ENCODE results near the gene DAGLA.

DNA sequence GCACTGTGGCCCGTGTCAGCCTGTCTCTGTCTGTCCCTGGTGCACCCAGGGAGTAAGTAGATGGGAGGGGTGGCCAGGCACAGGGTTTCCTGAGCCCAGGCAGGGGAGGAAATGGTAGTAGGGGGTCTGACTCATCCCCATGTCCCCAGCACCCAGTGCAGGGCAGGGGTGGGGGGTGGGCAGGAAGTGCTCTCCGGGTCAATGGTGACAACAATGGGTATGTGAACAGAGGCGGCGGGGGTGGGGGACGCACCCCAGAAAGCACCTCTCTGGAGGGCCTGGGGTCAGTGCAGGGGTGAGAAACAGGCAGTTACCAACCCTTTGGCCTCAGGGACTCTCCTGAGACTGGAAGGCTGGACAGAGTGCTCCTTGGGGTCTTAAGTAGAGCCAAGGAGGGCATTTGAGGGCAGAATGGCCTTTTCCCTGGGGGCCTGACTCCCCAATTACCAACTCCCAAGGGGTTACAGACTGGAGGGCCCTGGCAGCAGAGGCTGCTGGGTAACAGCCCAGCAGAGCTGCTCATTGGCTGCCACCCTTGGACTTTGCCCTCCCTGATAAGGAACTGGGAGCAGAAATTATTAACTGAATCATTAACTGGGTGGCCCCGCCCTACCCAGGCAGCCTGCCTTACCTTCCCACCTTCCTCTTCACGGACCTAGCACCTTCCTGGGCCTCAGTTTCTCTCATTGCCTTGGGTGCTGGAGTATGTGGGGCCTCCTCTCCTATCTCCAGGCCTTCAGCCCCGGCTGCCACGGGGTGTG is 76.4 kb downstream of the DAGLA start:
- TF ChIP-seq, protein P1, sequence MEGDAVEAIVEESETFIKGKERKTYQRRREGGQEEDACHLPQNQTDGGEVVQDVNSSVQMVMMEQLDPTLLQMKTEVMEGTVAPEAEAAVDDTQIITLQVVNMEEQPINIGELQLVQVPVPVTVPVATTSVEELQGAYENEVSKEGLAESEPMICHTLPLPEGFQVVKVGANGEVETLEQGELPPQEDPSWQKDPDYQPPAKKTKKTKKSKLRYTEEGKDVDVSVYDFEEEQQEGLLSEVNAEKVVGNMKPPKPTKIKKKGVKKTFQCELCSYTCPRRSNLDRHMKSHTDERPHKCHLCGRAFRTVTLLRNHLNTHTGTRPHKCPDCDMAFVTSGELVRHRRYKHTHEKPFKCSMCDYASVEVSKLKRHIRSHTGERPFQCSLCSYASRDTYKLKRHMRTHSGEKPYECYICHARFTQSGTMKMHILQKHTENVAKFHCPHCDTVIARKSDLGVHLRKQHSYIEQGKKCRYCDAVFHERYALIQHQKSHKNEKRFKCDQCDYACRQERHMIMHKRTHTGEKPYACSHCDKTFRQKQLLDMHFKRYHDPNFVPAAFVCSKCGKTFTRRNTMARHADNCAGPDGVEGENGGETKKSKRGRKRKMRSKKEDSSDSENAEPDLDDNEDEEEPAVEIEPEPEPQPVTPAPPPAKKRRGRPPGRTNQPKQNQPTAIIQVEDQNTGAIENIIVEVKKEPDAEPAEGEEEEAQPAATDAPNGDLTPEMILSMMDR (IDR thresholded peaks at IDR 0.05; ENCODE audit: low read length) = no peak
- no peak for TF ChIP-seq EZH2 (IDR thresholded peaks at IDR 0.05; ENCODE audit: borderline replicate concordance, low read length)

All from OCI-LY1 (cell line).